Stimulated activated CD4-positive, alpha-beta T cell treated with anti-CD3 and anti-CD28 coated beads, TNF-alpha, amount 100 ng/mL, for 48 hours (primary cell): ENCODE results near the gene FCN1.

Source experiments
- DNase-seq, 3 donors: peaks; one replicate each; pipeline ENCODE4 v3.0.0-alpha.2; 2020; ENCODE audit warnings: low read depth in 3 of 3

FCN1 gene

GRCh38 chr9:134913713-134914500 lies 3.8 kb downstream of the FCN1 start:
- DNase-seq: no peak

GRCh38 chr9:134913041-134913712 lies 4.5 kb downstream of the FCN1 start:
- DNase-seq: no peak

GRCh38 chr9:134912126-134912840 lies 5.4 kb downstream of the FCN1 start:
- no peak for DNase-seq

GRCh38 chr9:134909511-134910481 lies 7.9 kb downstream of the FCN1 start:
- no peak for DNase-seq

GRCh38 chr9:134908524-134909309 lies 9.0 kb downstream of the FCN1 start:
- DNase-seq: no peak

GRCh38 chr9:134902936-134903335 lies 14.8 kb downstream of the FCN1 start:
- no peak for DNase-seq

- DNase-seq: no peak
These were observed 17.9 kb downstream of the FCN1 start for GRCh38 chr9:134899818-134900217.

GRCh38 chr9:134899168-134899567 lies 18.5 kb downstream of the FCN1 start:
- no peak for DNase-seq

- no peak for DNase-seq
These were observed 19.4 kb downstream of the FCN1 start for GRCh38 chr9:134898319-134898718.

GRCh38 chr9:134897584-134898170 lies 20.0 kb downstream of the FCN1 start:
- DNase-seq: no peak

GRCh38 chr9:134896834-134897583 lies 20.7 kb downstream of the FCN1 start:
- no peak for DNase-seq

GRCh38 chr9:134895908-134896833 lies 21.5 kb downstream of the FCN1 start:
- no peak for DNase-seq

GRCh38 chr9:134895567-134895907 lies 22.2 kb downstream of the FCN1 start:
- no peak for DNase-seq

- no peak for DNase-seq
These were observed 22.6 kb downstream of the FCN1 start for GRCh38 chr9:134895097-134895496.

GRCh38 chr9:134894136-134894860 lies 23.4 kb downstream of the FCN1 start:
- DNase-seq: no peak

GRCh38 chr9:134892820-134893420 lies 24.8 kb downstream of the FCN1 start:
- DNase-seq: no peak

- no peak for DNase-seq
These were observed 25.5 kb downstream of the FCN1 start for GRCh38 chr9:134892221-134892620.
